ENCODE results near the gene LEPR. TPM values are rescaled to one million over a fixed set of nuclear protein-coding genes. Genes with fewer than 3 reads are reported as not detected.

LEPR gene
- total RNA-seq, 4 donors from 2014 or later: 10.0 to 27.3 (median 14.1) TPM

DNA sequence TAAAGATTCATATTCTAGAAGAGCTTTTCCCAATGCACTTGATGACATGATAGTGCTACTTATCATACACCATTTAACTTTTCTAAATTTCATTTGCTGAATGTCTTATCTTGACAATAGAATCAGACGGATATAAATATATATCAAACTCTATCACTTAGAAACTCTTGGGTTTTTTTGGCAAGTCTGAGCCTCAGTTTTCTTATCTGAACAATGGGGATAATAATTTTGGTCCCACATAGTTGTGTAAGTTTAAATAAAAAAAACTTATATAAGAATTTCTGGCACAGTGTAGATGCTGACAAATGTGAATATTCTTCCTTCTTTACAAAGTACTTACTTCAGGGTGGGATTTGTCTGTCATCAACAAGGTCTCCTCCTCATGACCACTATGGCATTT lies 21.5 kb upstream of the LEPR start:
- 96% methylated on average over 1 of the region's 1 CpG for WGBS
- no peak overlapping the region for H3K27ac ChIP-seq (replicated peaks in 1 of 4)
- H3K4me3 ChIP-seq: no peak overlapping the region
- H3K36me3 ChIP-seq: peaks cover 0 to 9% (median 0%) of the 10 kb centered on the region in 4 donors
- intact Hi-C loops (cut with DNase I): no loop called here
- DNase-seq (ENCODE audit: extremely low spot score): no peak
- H3K4me1 ChIP-seq: no peaks in the 10 kb centered on the region
- H3K9me3 ChIP-seq: no peaks in the 10 kb centered on the region
- TF ChIP-seq, protein P1, sequence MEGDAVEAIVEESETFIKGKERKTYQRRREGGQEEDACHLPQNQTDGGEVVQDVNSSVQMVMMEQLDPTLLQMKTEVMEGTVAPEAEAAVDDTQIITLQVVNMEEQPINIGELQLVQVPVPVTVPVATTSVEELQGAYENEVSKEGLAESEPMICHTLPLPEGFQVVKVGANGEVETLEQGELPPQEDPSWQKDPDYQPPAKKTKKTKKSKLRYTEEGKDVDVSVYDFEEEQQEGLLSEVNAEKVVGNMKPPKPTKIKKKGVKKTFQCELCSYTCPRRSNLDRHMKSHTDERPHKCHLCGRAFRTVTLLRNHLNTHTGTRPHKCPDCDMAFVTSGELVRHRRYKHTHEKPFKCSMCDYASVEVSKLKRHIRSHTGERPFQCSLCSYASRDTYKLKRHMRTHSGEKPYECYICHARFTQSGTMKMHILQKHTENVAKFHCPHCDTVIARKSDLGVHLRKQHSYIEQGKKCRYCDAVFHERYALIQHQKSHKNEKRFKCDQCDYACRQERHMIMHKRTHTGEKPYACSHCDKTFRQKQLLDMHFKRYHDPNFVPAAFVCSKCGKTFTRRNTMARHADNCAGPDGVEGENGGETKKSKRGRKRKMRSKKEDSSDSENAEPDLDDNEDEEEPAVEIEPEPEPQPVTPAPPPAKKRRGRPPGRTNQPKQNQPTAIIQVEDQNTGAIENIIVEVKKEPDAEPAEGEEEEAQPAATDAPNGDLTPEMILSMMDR (IDR thresholded peaks at IDR 0.05): no peak
- TF ChIP-seq EP300 (IDR thresholded peaks at IDR 0.05) (no peak), POLR2A (IDR thresholded peaks at IDR 0.05; ENCODE audit: low read depth) (no peak), POLR2AphosphoS5 (IDR thresholded peaks at IDR 0.05) (no peak)
- H3K27me3 ChIP-seq: no peaks in the 10 kb centered on the region

DNA sequence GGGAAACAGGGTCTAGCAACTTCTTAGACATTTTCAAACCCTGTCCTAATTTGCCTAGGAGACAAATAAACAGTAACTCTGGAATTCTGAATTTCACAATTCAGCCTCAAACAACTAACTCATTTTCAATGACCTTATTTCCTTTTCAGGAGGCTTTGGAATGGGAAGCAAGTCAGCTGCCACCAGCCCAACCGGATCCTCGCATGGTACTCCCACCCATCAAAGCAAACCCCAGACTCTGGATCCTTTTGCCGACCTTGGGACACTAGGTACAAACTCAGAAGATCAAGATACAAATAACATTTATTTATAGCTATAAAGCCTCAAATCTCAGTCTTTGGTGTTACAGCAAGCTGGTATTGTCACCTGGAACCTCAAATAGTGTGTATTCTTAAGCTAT lies 18.9 kb upstream of the LEPR start:
- no peaks in the 10 kb centered on the region for H3K9me3 ChIP-seq
- intact Hi-C loops (cut with DNase I): no loop called here
- no peak overlapping the region for H3K4me3 ChIP-seq
- peaks cover 0 to 9% (median 1%) of the 10 kb centered on the region in 4 donors for H3K36me3 ChIP-seq
- DNase-seq (ENCODE audit: extremely low spot score): no peak
- WGBS: 85% methylated on average over 3 of the region's 3 CpGs
- TF ChIP-seq, protein P1 (IDR thresholded peaks at IDR 0.05): no peak
- H3K27me3 ChIP-seq: no peaks in the 10 kb centered on the region
- no peaks in the 10 kb centered on the region for H3K4me1 ChIP-seq
- H3K27ac ChIP-seq (replicated peaks in 1 of 4): no peak overlapping the region

DNA sequence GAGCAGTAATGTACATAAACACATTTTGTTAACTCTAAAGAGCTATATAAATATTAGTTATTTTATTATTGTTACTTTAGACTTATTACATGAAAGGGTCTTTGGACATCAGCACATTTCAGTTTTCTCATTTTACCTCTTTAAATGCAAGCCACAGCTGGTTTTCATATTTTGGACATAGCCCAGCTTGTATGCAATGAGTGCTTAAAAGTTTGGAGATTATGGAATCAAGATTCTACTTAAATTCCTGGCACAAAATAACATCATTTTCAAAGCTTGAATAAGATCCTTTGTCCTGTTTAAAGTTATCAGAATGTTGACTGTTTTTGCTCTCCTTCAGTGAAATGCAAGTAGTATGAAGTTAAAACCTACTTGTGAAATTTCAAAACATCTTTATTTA lies 15.5 kb upstream of the LEPR start:
- H3K27me3 ChIP-seq: no peaks in the 10 kb centered on the region
- H3K4me3 ChIP-seq: no peak overlapping the region
- H3K36me3 ChIP-seq: peaks cover 0 to 9% (median 4%) of the 10 kb centered on the region in 4 donors
- TF ChIP-seq POLR2AphosphoS5 (IDR thresholded peaks at IDR 0.05): no peak
- no peak for TF ChIP-seq POLR2A (IDR thresholded peaks at IDR 0.05; ENCODE audit: low read depth)
- no peak for TF ChIP-seq EP300 (IDR thresholded peaks at IDR 0.05)
- TF ChIP-seq, protein P1 (IDR thresholded peaks at IDR 0.05): no peak
- no peak for DNase-seq (ENCODE audit: extremely low spot score)
- H3K27ac ChIP-seq (replicated peaks in 1 of 4): no peak overlapping the region
- intact Hi-C loops (cut with DNase I): no loop called here
- H3K9me3 ChIP-seq: no peaks in the 10 kb centered on the region
- no peaks in the 10 kb centered on the region for H3K4me1 ChIP-seq

DNA sequence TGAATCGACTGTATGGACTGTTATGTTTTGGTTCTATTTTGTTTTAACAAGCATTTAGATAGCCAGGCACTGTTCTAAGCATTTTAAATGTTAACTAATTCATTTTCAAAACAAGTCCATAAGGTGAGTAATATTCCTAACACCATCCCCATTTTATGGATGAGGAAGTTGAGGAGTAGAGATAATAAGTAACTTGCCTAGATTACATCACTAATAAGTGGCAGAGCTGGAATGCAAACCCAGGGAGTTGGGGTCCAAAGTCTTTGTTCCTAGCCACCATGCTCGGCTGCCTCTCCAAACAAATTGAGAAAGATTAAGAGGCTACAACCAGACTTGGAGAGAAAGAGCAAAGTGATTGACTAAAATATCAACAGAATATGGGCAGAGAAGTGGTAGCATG lies 12.6 kb upstream of the LEPR start:
- no peak overlapping the region for H3K4me3 ChIP-seq
- DNase-seq (ENCODE audit: extremely low spot score): no peak
- H3K36me3 ChIP-seq: peaks cover 0 to 4% (median 1%) of the 10 kb centered on the region in 4 donors
- H3K27me3 ChIP-seq: no peaks in the 10 kb centered on the region
- no peaks in the 10 kb centered on the region for H3K4me1 ChIP-seq
- intact Hi-C loops (cut with DNase I): no loop called here
- TF ChIP-seq POLR2A (IDR thresholded peaks at IDR 0.05; ENCODE audit: low read depth): no peak
- TF ChIP-seq, protein P1 (IDR thresholded peaks at IDR 0.05): no peak
- no peak for TF ChIP-seq EP300 (IDR thresholded peaks at IDR 0.05)
- TF ChIP-seq POLR2AphosphoS5 (IDR thresholded peaks at IDR 0.05): no peak
- no peak overlapping the region for H3K27ac ChIP-seq (replicated peaks in 1 of 4)
- 87% methylated on average over 2 of the region's 2 CpGs for WGBS
- no peaks in the 10 kb centered on the region for H3K9me3 ChIP-seq

DNA sequence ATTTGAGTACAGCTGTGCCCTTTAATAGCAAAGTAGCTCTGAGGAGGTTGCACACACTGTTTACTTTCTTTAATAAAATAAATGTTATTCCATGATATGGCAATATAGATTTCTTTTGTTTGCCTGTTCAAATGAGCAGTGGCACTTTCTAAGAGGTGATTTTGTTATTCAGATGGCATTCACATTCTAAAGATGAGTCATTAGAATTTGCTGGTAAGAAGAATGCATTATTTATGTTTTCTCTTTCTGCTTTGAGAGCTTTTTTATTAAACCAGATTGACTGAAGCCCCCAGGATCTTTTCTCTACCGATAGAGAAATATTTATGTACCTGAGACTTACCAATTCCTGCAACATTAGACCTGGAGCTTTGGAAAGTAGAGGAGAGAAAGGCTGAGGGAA lies 11.2 kb upstream of the LEPR start:
- Histone ChIP-seq H3K9me3 (no peaks in the 10 kb centered on the region), H3K36me3 (peaks cover 0 to 4% (median 1%) of the 10 kb centered on the region in 4 donors), H3K27me3 (no peaks in the 10 kb centered on the region), H3K4me1 (no peaks in the 10 kb centered on the region), H3K4me3 (no peak overlapping the region), H3K27ac (replicated peaks in 1 of 4) (no peak overlapping the region)
- no peak for DNase-seq (ENCODE audit: extremely low spot score)
- no peak for TF ChIP-seq POLR2A (IDR thresholded peaks at IDR 0.05; ENCODE audit: low read depth)
- TF ChIP-seq EP300 (IDR thresholded peaks at IDR 0.05): no peak
- TF ChIP-seq, protein P1 (IDR thresholded peaks at IDR 0.05): no peak
- intact Hi-C loops (cut with DNase I): no loop called here
- WGBS: 70% methylated on average over 1 of the region's 1 CpG

Data from esophagus muscularis mucosa (tissue), 4 donors.